ENCODE data around the gene CFAP74. TPM values are rescaled to one million over a fixed set of nuclear protein-coding genes. Genes with fewer than 3 reads are reported as not detected.

The CFAP74 gene
- total and polyA plus RNA-seq, 3 donors from 2014 or later, result 16.4 to 25.5 (median 24.9) TPM

GRCh38 chr1:2024887-2025286, 21.3 kb upstream of the CFAP74 start:
- intact Hi-C loops (cut with DNase I; ENCODE audit: low total_unique reads), result no loop called here
- TF ChIP-seq POLR2A (IDR thresholded peaks at IDR 0.05) (no peak), CTCF (IDR thresholded peaks at IDR 0.05) (no peak)
- 88 to 100% methylated on average over 5 to 18 of the region's 18 CpGs for WGBS, 2 donors
- Histone ChIP-seq H3K4me3 (no peak overlapping the region), H3K27me3 (no peaks in the 10 kb centered on the region), H3K36me3 (ENCODE audit: low read depth, missing control alignments) (no peaks in the 10 kb centered on the region), H3K27ac (no peak overlapping the region), H3K9me3 (no peaks in the 10 kb centered on the region), H3K4me1 (peaks cover 12% of the 10 kb centered on the region)
- no peak for DNase-seq

- 91% methylated on average over 10 of the region's 10 CpGs; no CpG with 5 or more reads in 1 of the 2 donors for WGBS, 2 donors
- TF ChIP-seq POLR2A (IDR thresholded peaks at IDR 0.05) (no peak), CTCF (IDR thresholded peaks at IDR 0.05) (no peak)
- Histone ChIP-seq H3K36me3 (ENCODE audit: low read depth, missing control alignments) (no peaks in the 10 kb centered on the region), H3K27me3 (no peaks in the 10 kb centered on the region), H3K27ac (no peak overlapping the region), H3K4me3 (no peak overlapping the region), H3K9me3 (no peaks in the 10 kb centered on the region), H3K4me1 (peaks cover 12% of the 10 kb centered on the region)
- DNase-seq, result no peak
- intact Hi-C loops (cut with DNase I; ENCODE audit: low total_unique reads), result no loop called here
Measured at GRCh38 chr1:2024451-2024850, 20.9 kb upstream of the CFAP74 start.

GRCh38 chr1:2023187-2023586, 19.6 kb upstream of the CFAP74 start:
- Histone ChIP-seq H3K4me3 (no peak overlapping the region), H3K27ac (no peak overlapping the region), H3K27me3 (no peaks in the 10 kb centered on the region), H3K36me3 (ENCODE audit: low read depth, missing control alignments) (no peaks in the 10 kb centered on the region), H3K4me1 (peaks cover 12% of the 10 kb centered on the region), H3K9me3 (no peaks in the 10 kb centered on the region)
- 88 to 93% methylated on average over 4 to 9 of the region's 9 CpGs for WGBS, 2 donors
- intact Hi-C loops (cut with DNase I; ENCODE audit: low total_unique reads), result no loop called here
- no peak for TF ChIP-seq POLR2A (IDR thresholded peaks at IDR 0.05)
- TF ChIP-seq CTCF (IDR thresholded peaks at IDR 0.05), result no peak
- no peak for DNase-seq

- Histone ChIP-seq H3K4me3 (no peak overlapping the region), H3K27me3 (no peaks in the 10 kb centered on the region), H3K4me1 (peaks cover 12% of the 10 kb centered on the region), H3K27ac (no peak overlapping the region), H3K36me3 (ENCODE audit: low read depth, missing control alignments) (no peaks in the 10 kb centered on the region), H3K9me3 (no peaks in the 10 kb centered on the region)
- no peak for DNase-seq
- 62 to 76% methylated on average over 12 to 21 of the region's 21 CpGs for WGBS, 2 donors
- no peak for TF ChIP-seq CTCF (IDR thresholded peaks at IDR 0.05)
- TF ChIP-seq POLR2A (IDR thresholded peaks at IDR 0.05), result no peak
- intact Hi-C loops (cut with DNase I; ENCODE audit: low total_unique reads), result no loop called here
Measured at GRCh38 chr1:2022063-2022770, 18.6 kb upstream of the CFAP74 start.

- DNase-seq, result no peak
- Histone ChIP-seq H3K4me3 (no peak overlapping the region), H3K27me3 (no peaks in the 10 kb centered on the region), H3K27ac (no peak overlapping the region), H3K9me3 (no peaks in the 10 kb centered on the region), H3K36me3 (ENCODE audit: low read depth, missing control alignments) (no peaks in the 10 kb centered on the region), H3K4me1 (peaks cover 12% of the 10 kb centered on the region)
- intact Hi-C loops (cut with DNase I; ENCODE audit: low total_unique reads), result no loop called here
- WGBS, 2 donors, result 92 to 93% methylated on average over 6 to 25 of the region's 25 CpGs
- TF ChIP-seq CTCF (IDR thresholded peaks at IDR 0.05) (no peak), POLR2A (IDR thresholded peaks at IDR 0.05) (no peak)
Measured at GRCh38 chr1:2021550-2021949, 18.0 kb upstream of the CFAP74 start.

Data from testis (tissue), 3 donors.